ENCODE data around the gene CNOT4. TPM values are rescaled to one million over a fixed set of nuclear protein-coding genes. Genes with fewer than 3 reads are reported as not detected.

Gene CNOT4
- total RNA-seq, 1 experiment from 2014 or later, result 25.8 TPM

- intact Hi-C loops (cut with micrococcal nuclease; ENCODE audit: unreplicated experiment), result loop anchor here (5.0 kb wide), 1 partner anchor 97 kb away; no protein-coding TSS in a partner anchor
- Histone ChIP-seq H3K27me3 (ENCODE audit: insufficient read depth, low read depth) (no peaks in the 10 kb centered on the region), H3K4me3 (no peak overlapping the region), H3K4me1 (replicated peaks; ENCODE audit: insufficient read depth) (no peaks in the 10 kb centered on the region; the same call in 1 of the 2 replicates), H4K20me1 (ENCODE audit: insufficient read depth) (peaks cover 3% of the 10 kb centered on the region), H3K36me3 (ENCODE audit: low read depth) (0 out of 2 replicates have a peak, but pooled peaks cover 5% of the 10 kb centered on the region), H3K9me2 (ENCODE audit: insufficient read depth) (no peaks in the 10 kb centered on the region), H3K9me3 (ENCODE audit: insufficient read depth, low read depth) (no peaks in the 10 kb centered on the region), H3K27ac (no peak overlapping the region), H3F3A (ENCODE audit: insufficient read depth, low read depth) (peaks cover 3% of the 10 kb centered on the region), H2AFZ (no peak overlapping the region), H3K79me2 (ENCODE audit: low read depth) (no peaks in the 10 kb centered on the region), H3K4me2 (no peak overlapping the region)
- no peak for DNase-seq
- ChIA-PET POLR2A (ENCODE audit: unreplicated experiment) (no interaction called here), CTCF (interaction anchor here (0.7 kb wide), 1 partner anchor 50 kb away, joined by 3 read pairs; no protein-coding TSS in a partner anchor)
- no peak for TF ChIP-seq EZH2 (IDR thresholded peaks at IDR 0.05; ENCODE audit: low read depth)
- no peak for TF ChIP-seq CTCF (conservative IDR thresholded peaks at IDR 0.05)
- BruUV-seq (replicated peaks), result no TSS peak
Measured at GRCh38 chr7:135410543-135410942, 99.4 kb downstream of the CNOT4 start.

GRCh38 chr7:135409845-135410542 is 99.9 kb downstream of the CNOT4 start:
- peaks cover 3% of the 10 kb centered on the region for H3F3A ChIP-seq (ENCODE audit: insufficient read depth, low read depth)
- H3K4me1 ChIP-seq (replicated peaks; ENCODE audit: insufficient read depth), result no peaks in the 10 kb centered on the region; the same call in 1 of the 2 replicates
- no peaks in the 10 kb centered on the region for H3K9me2 ChIP-seq (ENCODE audit: insufficient read depth)
- no peak overlapping the region for H3K4me2 ChIP-seq
- intact Hi-C loops (cut with micrococcal nuclease; ENCODE audit: unreplicated experiment), result loop anchor here (5.0 kb wide), 1 partner anchor 97 kb away; no protein-coding TSS in a partner anchor
- no peaks in the 10 kb centered on the region for H3K79me2 ChIP-seq (ENCODE audit: low read depth)
- no peak for DNase-seq
- H2AFZ ChIP-seq, result no peak overlapping the region
- H3K27ac ChIP-seq, result no peak overlapping the region
- H3K27me3 ChIP-seq (ENCODE audit: insufficient read depth, low read depth), result no peaks in the 10 kb centered on the region
- 0 out of 2 replicates have a peak, but pooled peaks cover 5% of the 10 kb centered on the region for H3K36me3 ChIP-seq (ENCODE audit: low read depth)
- BruUV-seq (replicated peaks), result no TSS peak
- no peaks in the 10 kb centered on the region for H3K9me3 ChIP-seq (ENCODE audit: insufficient read depth, low read depth)
- TF ChIP-seq EZH2 (IDR thresholded peaks at IDR 0.05; ENCODE audit: low read depth) (no peak), CTCF (conservative IDR thresholded peaks at IDR 0.05) (no peak)
- H4K20me1 ChIP-seq (ENCODE audit: insufficient read depth), result no peaks in the 10 kb centered on the region; the same call in none of the 2 replicates
- no peak overlapping the region for H3K4me3 ChIP-seq
- ChIA-PET POLR2A (ENCODE audit: unreplicated experiment) (no interaction called here), CTCF (interaction anchor here (0.7 kb wide), 1 partner anchor 51 kb away, joined by 3 read pairs; no protein-coding TSS in a partner anchor)

GRCh38 chr7:135407884-135408283 is 102.0 kb downstream of the CNOT4 start:
- H3K4me2 ChIP-seq, result no peak overlapping the region
- 0 out of 2 replicates have a peak, but pooled peaks cover 5% of the 10 kb centered on the region for H3K36me3 ChIP-seq (ENCODE audit: low read depth)
- BruUV-seq (replicated peaks), result no TSS peak
- TF ChIP-seq CTCF (conservative IDR thresholded peaks at IDR 0.05) (no peak), EZH2 (IDR thresholded peaks at IDR 0.05; ENCODE audit: low read depth) (no peak)
- no peak overlapping the region for H3K4me3 ChIP-seq
- CTCF ChIA-PET, result no interaction called here
- no peaks in the 10 kb centered on the region for H3K9me3 ChIP-seq (ENCODE audit: insufficient read depth, low read depth)
- no peaks in the 10 kb centered on the region; the same call in 1 of the 2 replicates for H3K4me1 ChIP-seq (replicated peaks; ENCODE audit: insufficient read depth)
- peaks cover 3% of the 10 kb centered on the region for H3F3A ChIP-seq (ENCODE audit: insufficient read depth, low read depth)
- H2AFZ ChIP-seq, result no peak overlapping the region
- H3K27me3 ChIP-seq (ENCODE audit: insufficient read depth, low read depth), result no peaks in the 10 kb centered on the region
- POLR2A ChIA-PET (ENCODE audit: unreplicated experiment), result no interaction called here
- H3K27ac ChIP-seq, result no peak overlapping the region
- intact Hi-C loops (cut with micrococcal nuclease; ENCODE audit: unreplicated experiment), result no loop called here
- no peaks in the 10 kb centered on the region for H3K9me2 ChIP-seq (ENCODE audit: insufficient read depth)
- no peaks in the 10 kb centered on the region; the same call in none of the 2 replicates for H4K20me1 ChIP-seq (ENCODE audit: insufficient read depth)
- no peak for DNase-seq
- H3K79me2 ChIP-seq (ENCODE audit: low read depth), result no peaks in the 10 kb centered on the region

All from PC-9 (cell line).